Upper lobe of left lung (tissue), 4 donors: ENCODE results near the gene OTOG.

Experiments used
- CTCF ChIP-seq, 6 experiments: fragments of 450-650 bp in 4 of 6; fragments of 200-600 bp in 2 of 6; sonication (generic) in 2 of 6; IDR thresholded peaks; one replicate each; pipeline ENCODE4 v1.5.1; 2016 to 2019; ENCODE audit warnings: antibody characterized with exemption in 6 of 6
- EP300 ChIP-seq, 4 donors: sonication (generic); formaldehyde crosslinking; IDR thresholded peaks; one replicate each; pipeline ENCODE4 v1.5.1; 2017; ENCODE audit warnings: antibody characterized with exemption in 4 of 4, control low read depth in 2 of 4
- POLR2A ChIP-seq, 4 donors: fragments of 450-650 bp; IDR thresholded peaks; one replicate each; pipeline ENCODE4 v1.5.1; 2016 to 2017; ENCODE audit warnings: antibody characterized with exemption in 4 of 4, mild to moderate bottlenecking in 2 of 4
- POLR2AphosphoS5 ChIP-seq, 2 donors: sonication (generic); formaldehyde crosslinking; IDR thresholded peaks; one replicate each; pipeline ENCODE4 v1.5.1; 2017; ENCODE audit warnings: antibody characterized with exemption in 2 of 2

DNA sequence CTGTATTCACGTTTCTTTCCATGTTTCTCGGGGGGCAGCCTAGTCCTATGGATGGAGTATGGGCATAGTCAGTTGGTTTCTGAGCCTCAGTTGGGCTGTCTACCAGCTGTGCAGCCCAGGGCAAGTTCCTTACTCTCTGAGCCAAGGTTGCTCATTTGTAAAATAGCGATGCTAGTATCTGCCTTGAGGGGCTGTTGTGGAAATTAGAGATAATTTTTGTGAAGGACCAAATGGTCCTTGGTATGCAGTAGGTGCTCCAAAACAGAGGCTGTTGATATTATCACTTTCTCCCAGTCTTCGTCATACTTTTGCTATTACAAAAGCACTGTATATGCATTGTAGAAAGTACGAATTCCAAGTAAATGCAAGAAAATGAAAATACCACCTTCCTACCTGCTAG is 89.7 kb downstream of the OTOG start:
- TF ChIP-seq CTCF (IDR thresholded peaks at IDR 0.05) (no peak), POLR2AphosphoS5 (IDR thresholded peaks at IDR 0.05) (no peak), POLR2A (IDR thresholded peaks at IDR 0.05) (no peak), EP300 (IDR thresholded peaks at IDR 0.05) (no peak)
